Hepatocyte (in vitro differentiated cells): Measurements from ENCODE around the gene FMO2. TPM values are rescaled to one million over a fixed set of nuclear protein-coding genes. Genes with fewer than 3 reads are reported as not detected.

Source experiments
- DNase-seq: peaks from one replicate; pipeline ENCODE4 v3.0.0-alpha.2; 2016; ENCODE audit warnings: low spot score
- H2AFZ ChIP-seq: fragments of 200-600 bp; sonication (generic); 2 replicates; pipeline ENCODE4 v1.6.0; 2016; ENCODE audit warnings: antibody characterized with exemption, mild to moderate bottlenecking
- H3K27ac ChIP-seq: fragments of 200-600 bp; sonication (generic); 2 replicates; pipeline ENCODE4 v1.5.1; 2016; ENCODE audit warnings: mild to moderate bottlenecking
- H3K27me3 ChIP-seq: fragments of 200-600 bp; sonication (generic); 2 replicates; pipeline ENCODE4 v1.6.1; 2016
- H3K36me3 ChIP-seq: fragments of 200-600 bp; sonication (generic); replicated peaks from 2 replicates; pipeline ENCODE4 v1.5.1; 2016; ENCODE audit warnings: low read depth; ENCODE audit not compliant: insufficient read depth
- H3K4me1 ChIP-seq: fragments of 200-600 bp; sonication (generic); 2 replicates; pipeline ENCODE4 v1.5.1; 2016; ENCODE audit warnings: mild to moderate bottlenecking, moderate library complexity; ENCODE audit not compliant: insufficient read depth
- H3K4me2 ChIP-seq: fragments of 200-600 bp; sonication (generic); 2 replicates; pipeline ENCODE4 v1.6.0; 2016
- H3K4me3 ChIP-seq: fragments of 200-600 bp; sonication (generic); 2 replicates; pipeline ENCODE4 v1.5.1; 2016; ENCODE audit warnings: mild to moderate bottlenecking
- H3K79me2 ChIP-seq: fragments of 200-600 bp; sonication (generic); 2 replicates; pipeline ENCODE4 v1.6.0; 2017; ENCODE audit warnings: mild to moderate bottlenecking
- H3K9me2 ChIP-seq: fragments of 200-600 bp; sonication (generic); replicated peaks from 2 replicates; pipeline ENCODE4 v1.6.0; 2017; ENCODE audit warnings: mild to moderate bottlenecking; ENCODE audit not compliant: insufficient read depth
- H3K9me3 ChIP-seq: fragments of 200-600 bp; sonication (generic); 2 replicates; pipeline ENCODE4 v1.5.1; 2016; ENCODE audit warnings: low read depth, mild to moderate bottlenecking
- H4K20me1 ChIP-seq: fragments of 200-600 bp; sonication (generic); 2 replicates; pipeline ENCODE4 v1.6.0; 2016; ENCODE audit warnings: mild to moderate bottlenecking; ENCODE audit not compliant: insufficient read depth, poor library complexity, severe bottlenecking
- EZH2 ChIP-seq: fragments of 200-600 bp; sonication (generic); IDR thresholded peaks from 2 replicates; pipeline ENCODE4 v1.6.1; 2016; ENCODE audit warnings: antibody characterized with exemption, mild to moderate bottlenecking, borderline replicate concordance
- EZH2phosphoT487 ChIP-seq: fragments of 200-600 bp; sonication (generic); IDR thresholded peaks from one replicate; pipeline ENCODE4 v1.6.1; 2018; ENCODE audit warnings: antibody characterized with exemption, mild to moderate bottlenecking, low read depth, moderate library complexity; ENCODE audit not compliant: unreplicated experiment, severe bottlenecking
- WGBS: methylation state at CpG from one replicate; pipeline ENCODE4 v1.1.6; 2016; ENCODE audit warnings: low lambda C conversion rate; ENCODE audit errors: missing lambda C conversion rate; 5-methylcytosine and 5-hydroxymethylcytosine counted together
- polyA plus RNA-seq: library from polyadenylated mRNA; unstranded; fragments of >200 nt; fragmentation: Nextera tagmentation; extraction: Ambion mirVana; gene quantifications from 2 replicates; pipeline ENCODE4 v1.2.1, GENCODE V29; 2016
- total RNA-seq: library from RNA; depleted of rRNA; stranded (reverse); fragments of >200 nt; gene quantifications from 2 replicates; pipeline ENCODE4 v1.2.3, GENCODE V29; 2014
- TF ChIP-seq, protein P1 (sequence below): fragments of 200-600 bp; sonication (generic); IDR thresholded peaks from 2 replicates; pipeline ENCODE4 v1.5.1; 2016; ENCODE audit warnings: antibody characterized with exemption, mild to moderate bottlenecking; ENCODE audit not compliant: poor library complexity

FMO2 gene
- total and polyA plus RNA-seq, 2 experiments from 2014 or later, result 0.70 TPM; not detected in 1

DNA sequence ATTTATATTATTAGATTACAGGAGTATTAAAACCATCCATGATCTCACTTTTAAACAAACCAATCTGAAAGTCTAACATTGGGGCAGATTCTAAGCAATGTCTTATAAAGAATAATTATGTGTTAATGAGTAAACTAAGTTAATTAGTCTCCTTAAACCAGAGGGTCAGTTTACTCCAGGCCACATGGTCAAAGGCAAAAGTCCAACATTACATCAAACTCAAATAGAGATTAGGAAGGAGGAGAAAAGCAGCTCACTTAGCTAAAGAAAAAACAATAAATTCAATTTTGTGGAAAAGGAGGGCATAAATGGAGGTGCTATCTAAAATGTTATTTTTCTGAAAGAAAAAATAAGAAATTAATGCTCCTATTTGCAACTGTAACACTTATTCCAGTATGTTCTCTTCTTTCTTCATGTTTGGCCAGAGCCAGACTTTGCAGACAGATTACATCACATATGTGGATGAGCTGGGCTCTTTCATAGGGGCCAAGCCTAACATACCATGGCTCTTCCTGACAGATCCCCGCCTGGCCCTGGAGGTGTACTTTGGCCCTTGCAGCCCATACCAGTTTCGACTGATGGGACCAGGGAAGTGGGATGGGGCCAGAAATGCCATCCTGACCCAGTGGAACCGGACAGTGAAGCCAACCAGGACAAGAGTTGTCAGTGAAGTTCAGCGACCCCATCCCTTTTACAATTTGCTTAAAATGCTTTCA, 24.3 kb upstream of the FMO2 start:
- no peaks in the 10 kb centered on the region for H3K27me3 ChIP-seq
- H3K36me3 ChIP-seq, result no peaks in the 10 kb centered on the region
- H3K4me2 ChIP-seq, result peak overlapping the region; percentile 50
- H3K4me3 ChIP-seq, result no peak overlapping the region
- H3K27ac ChIP-seq, result peak overlapping the region; percentile 85
- DNase-seq, result peak; percentile 64
- WGBS, result 80% methylated on average over 4 of the region's 4 CpGs
- TF ChIP-seq EZH2 (no peak), EZH2phosphoT487 (no peak)
- TF ChIP-seq, protein P1, sequence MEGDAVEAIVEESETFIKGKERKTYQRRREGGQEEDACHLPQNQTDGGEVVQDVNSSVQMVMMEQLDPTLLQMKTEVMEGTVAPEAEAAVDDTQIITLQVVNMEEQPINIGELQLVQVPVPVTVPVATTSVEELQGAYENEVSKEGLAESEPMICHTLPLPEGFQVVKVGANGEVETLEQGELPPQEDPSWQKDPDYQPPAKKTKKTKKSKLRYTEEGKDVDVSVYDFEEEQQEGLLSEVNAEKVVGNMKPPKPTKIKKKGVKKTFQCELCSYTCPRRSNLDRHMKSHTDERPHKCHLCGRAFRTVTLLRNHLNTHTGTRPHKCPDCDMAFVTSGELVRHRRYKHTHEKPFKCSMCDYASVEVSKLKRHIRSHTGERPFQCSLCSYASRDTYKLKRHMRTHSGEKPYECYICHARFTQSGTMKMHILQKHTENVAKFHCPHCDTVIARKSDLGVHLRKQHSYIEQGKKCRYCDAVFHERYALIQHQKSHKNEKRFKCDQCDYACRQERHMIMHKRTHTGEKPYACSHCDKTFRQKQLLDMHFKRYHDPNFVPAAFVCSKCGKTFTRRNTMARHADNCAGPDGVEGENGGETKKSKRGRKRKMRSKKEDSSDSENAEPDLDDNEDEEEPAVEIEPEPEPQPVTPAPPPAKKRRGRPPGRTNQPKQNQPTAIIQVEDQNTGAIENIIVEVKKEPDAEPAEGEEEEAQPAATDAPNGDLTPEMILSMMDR, result no peak
- no peaks in the 10 kb centered on the region for H4K20me1 ChIP-seq
- no peaks in the 10 kb centered on the region for H3K79me2 ChIP-seq
- no peaks in the 10 kb centered on the region for H3K9me2 ChIP-seq
- H2AFZ ChIP-seq, result peak overlapping the region; percentile 20
- H3K9me3 ChIP-seq, result no peaks in the 10 kb centered on the region
- peaks cover 24% of the 10 kb centered on the region for H3K4me1 ChIP-seq

DNA sequence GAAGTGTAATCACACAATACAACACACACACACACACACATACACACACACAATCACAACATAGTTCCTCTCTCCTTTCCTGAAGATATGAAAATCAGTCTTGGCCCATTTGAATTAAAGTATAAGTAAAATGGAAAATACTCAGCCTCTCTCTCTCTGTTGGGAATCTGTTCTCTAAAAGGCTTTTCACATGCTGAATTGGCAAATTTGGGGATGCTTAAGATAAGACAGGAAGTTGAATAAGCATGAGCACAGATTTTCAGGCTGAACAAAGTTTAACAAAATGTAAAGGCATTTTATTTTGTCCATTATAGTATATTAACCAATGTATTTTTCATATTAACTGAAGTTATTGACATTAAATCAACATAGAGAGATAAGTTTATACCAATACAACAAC, 23.7 kb upstream of the FMO2 start:
- Histone ChIP-seq H3K4me3 (no peak overlapping the region), H3K27me3 (no peaks in the 10 kb centered on the region), H3K79me2 (no peaks in the 10 kb centered on the region), H3K9me3 (no peaks in the 10 kb centered on the region), H3K27ac (peak overlapping the region; percentile 85), H2AFZ (peak overlapping the region; percentile 9), H3K4me2 (peak overlapping the region; percentile 50), H4K20me1 (no peaks in the 10 kb centered on the region), H3K9me2 (no peaks in the 10 kb centered on the region), H3K36me3 (no peaks in the 10 kb centered on the region), H3K4me1 (peaks cover 24% of the 10 kb centered on the region)
- DNase-seq, result no peak
- no peak for TF ChIP-seq EZH2
- TF ChIP-seq, protein P1, result no peak
- TF ChIP-seq EZH2phosphoT487, result no peak

DNA sequence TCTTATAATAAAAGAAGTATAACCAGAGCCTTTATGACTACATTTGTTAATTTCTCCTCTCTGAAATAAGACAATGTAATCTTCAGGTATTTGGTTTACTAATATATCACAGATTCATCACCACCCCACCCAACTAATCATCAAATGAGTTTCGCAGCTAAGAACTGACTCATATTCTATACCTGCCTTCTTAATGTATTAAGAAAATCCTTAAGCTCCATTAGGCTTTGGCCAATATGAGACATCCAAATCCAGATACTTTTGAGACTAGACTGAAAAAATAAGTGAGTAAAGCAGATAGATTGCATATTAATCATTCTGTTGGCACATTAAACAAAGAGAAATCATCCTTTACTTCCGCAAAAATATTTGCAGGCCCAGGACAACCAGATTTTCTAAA, 18.7 kb upstream of the FMO2 start:
- DNase-seq, result no peak
- H3K4me1 ChIP-seq, result no peaks in the 10 kb centered on the region
- no peak overlapping the region for H3K4me2 ChIP-seq
- TF ChIP-seq EZH2 (no peak), EZH2phosphoT487 (no peak)
- TF ChIP-seq, protein P1, result no peak
- H3K36me3 ChIP-seq, result no peaks in the 10 kb centered on the region
- no peaks in the 10 kb centered on the region for H3K79me2 ChIP-seq
- no peaks in the 10 kb centered on the region for H4K20me1 ChIP-seq
- no peaks in the 10 kb centered on the region for H3K27me3 ChIP-seq
- H2AFZ ChIP-seq, result no peak overlapping the region
- no peak overlapping the region for H3K27ac ChIP-seq
- H3K9me3 ChIP-seq, result no peaks in the 10 kb centered on the region
- WGBS, result 98% methylated on average over 2 of the region's 2 CpGs
- no peaks in the 10 kb centered on the region for H3K9me2 ChIP-seq
- H3K4me3 ChIP-seq, result no peak overlapping the region
